Small intestine (tissue), 7 donors: ENCODE data around the gene MAN2A2. TPM values are rescaled to one million over a fixed set of nuclear protein-coding genes. Genes with fewer than 3 reads are reported as not detected.
"Not testable (repeated sequence)": the region's sequence is repeated elsewhere in the genome, so short reads cannot be mapped to it uniquely, and the experiment has no call there.

ENCODE experiments used
- DNase-seq, 2 donors: peaks; one replicate each; pipeline versions ENCODE4 v3.0.0 to v3.0.0-alpha.2; 2013
- FAIRE-seq: peaks from 2 replicates; lab custom pipeline; 2012; peaks lifted over from hg19 to GRCh38; lab: Jason Lieb, UNC
- H3K27ac ChIP-seq, 3 donors: one replicate each; pipeline ENCODE4 v1.5.1; 2013; ENCODE audit warnings: low read length in 2 of 3, mild to moderate bottlenecking in 2 of 3, control low read depth in 1 of 3, inconsistent platforms in 1 of 3, low read depth in 1 of 3, moderate library complexity in 1 of 3
- H3K27me3 ChIP-seq, 3 donors: one replicate each; pipeline ENCODE4 v1.6.1; 2013; ENCODE audit warnings: low read length in 3 of 3, inconsistent platforms in 1 of 3; ENCODE audit not compliant: control insufficient read depth in 3 of 3, insufficient read depth in 3 of 3
- H3K36me3 ChIP-seq, 3 donors: one replicate each; pipeline ENCODE4 v1.6.1; 2013; ENCODE audit warnings: low read length in 3 of 3, inconsistent platforms in 1 of 3, low read depth in 1 of 3, mild to moderate bottlenecking in 1 of 3, moderate library complexity in 1 of 3; ENCODE audit not compliant: control insufficient read depth in 3 of 3, insufficient read depth in 2 of 3
- H3K4me1 ChIP-seq, 3 donors: one replicate each; pipeline ENCODE4 v1.6.1; 2013; ENCODE audit warnings: low read length in 2 of 3, inconsistent platforms in 1 of 3, low read depth in 1 of 3, mild to moderate bottlenecking in 1 of 3, moderate library complexity in 1 of 3; ENCODE audit not compliant: control insufficient read depth in 3 of 3, insufficient read depth in 2 of 3
- H3K4me3 ChIP-seq, 3 donors: one replicate each; pipeline ENCODE4 v1.5.1; 2013; ENCODE audit warnings: low read length in 3 of 3, control low read depth in 1 of 3, inconsistent platforms in 1 of 3, low read depth in 1 of 3, mild to moderate bottlenecking in 1 of 3, moderate library complexity in 1 of 3
- H3K9me3 ChIP-seq, 2 donors: one replicate each; pipeline ENCODE4 v1.6.1; 2013; ENCODE audit warnings: low read depth in 1 of 2, low read length in 1 of 2; ENCODE audit not compliant: control insufficient read depth in 2 of 2, insufficient read depth in 1 of 2
- WGBS, 3 donors: extraction: QIAGEN DNeasy Blood & Tissue Kit; methylation state at CpG; one replicate each; pipeline ENCODE4 v1.1.7; 2013; 5-methylcytosine and 5-hydroxymethylcytosine counted together
- polyA plus RNA-seq, 4 donors: library from polyadenylated mRNA; stranded (reverse) in 3 of 4; unstranded in 1 of 4; fragments of 200-250 nt in 3 of 4; fragments of 120-200 nt in 1 of 4; gene quantifications; one replicate each; pipeline versions ENCODE4 v1.2.1 to v1.2.3, GENCODE V29; 2013
- donor health status: healthy with polysubstance abuse.
- donor health status: control.
- donor health status: control.
- donor health status: Bipolar disorder and iron deficiency.
- donor health status: healthy.

Gene MAN2A2
- polyA plus RNA-seq, 4 donors, result 15.1 to 35.1 (median 22.7) TPM

DNA sequence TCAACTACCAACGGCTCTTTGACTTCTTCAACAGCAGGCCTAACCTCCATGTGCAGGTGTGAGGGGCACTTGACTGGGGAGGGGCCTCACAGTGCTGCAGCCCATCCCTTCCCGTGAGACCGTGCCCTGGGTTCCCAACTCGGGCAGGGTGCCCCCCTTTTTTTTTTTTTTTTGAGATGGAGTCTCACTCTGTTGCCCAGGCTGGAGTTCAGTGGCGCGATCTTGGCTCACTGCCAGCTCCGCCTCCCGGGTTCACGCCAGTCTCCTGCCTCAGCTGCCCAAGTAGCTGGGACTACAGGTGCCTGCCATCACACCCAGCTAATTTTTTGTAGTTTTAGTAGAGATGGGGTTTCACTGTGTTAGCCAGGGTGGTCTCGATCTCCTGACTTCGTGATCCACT, 6.3 kb downstream of the MAN2A2 start:
- H3K27me3 ChIP-seq, FAIRE-seq, H3K27ac ChIP-seq, H3K9me3 ChIP-seq, DNase-seq, H3K4me3 ChIP-seq, H3K4me1 ChIP-seq: not testable (repeated sequence)
- H3K36me3 ChIP-seq, result peaks cover 13 to 89% (median 38%) of the 10 kb centered on the region in 3 donors
- 88 to 91% (median 89%) methylated on average over 11 of the region's 11 CpGs for WGBS, 3 donors

- H3K4me3 ChIP-seq, result no peak overlapping the region
- no peaks in the 10 kb centered on the region for H3K9me3 ChIP-seq
- no peak for FAIRE-seq
- no peak for DNase-seq
- WGBS, 3 donors, result 93 to 96% (median 95%) methylated on average over 8 of the region's 8 CpGs
- H3K4me1 ChIP-seq, result no peaks in the 10 kb centered on the region
- H3K36me3 ChIP-seq, result peaks cover 13 to 90% (median 41%) of the 10 kb centered on the region in 3 donors
- H3K27me3 ChIP-seq, result no peaks in the 10 kb centered on the region
- H3K27ac ChIP-seq, result no peak overlapping the region
Measured at GRCh38 chr15:90909976-90910375, 6.9 kb downstream of the MAN2A2 start.

- no peaks in the 10 kb centered on the region for H3K9me3 ChIP-seq
- DNase-seq, result no peak
- H3K4me3 ChIP-seq, result no peak overlapping the region
- no peaks in the 10 kb centered on the region for H3K4me1 ChIP-seq
- H3K27ac ChIP-seq, result no peak overlapping the region
- peaks cover 13 to 90% (median 39%) of the 10 kb centered on the region in 3 donors for H3K36me3 ChIP-seq
- no peaks in the 10 kb centered on the region for H3K27me3 ChIP-seq
- 95 to 97% (median 97%) methylated on average over 24 of the region's 24 CpGs for WGBS, 3 donors
- no peak for FAIRE-seq
Measured at GRCh38 chr15:90910441-90911301, 7.6 kb downstream of the MAN2A2 start.

GRCh38 chr15:90911302-90911623, 8.2 kb downstream of the MAN2A2 start:
- DNase-seq, result no peak
- peaks cover 9 to 90% (median 33%) of the 10 kb centered on the region in 3 donors for H3K36me3 ChIP-seq

GRCh38 chr15:90911906-90912769, 9.0 kb downstream of the MAN2A2 start:
- Histone ChIP-seq H3K4me1 (no peaks in the 10 kb centered on the region), H3K36me3 (peaks cover 9 to 90% (median 27%) of the 10 kb centered on the region in 3 donors), H3K27me3 (no peaks in the 10 kb centered on the region), H3K27ac (no peak overlapping the region), H3K4me3 (no peak overlapping the region), H3K9me3 (no peaks in the 10 kb centered on the region)
- whole genome bisulfite sequencing, 3 donors, result 94 to 95% (median 95%) methylated on average over 30 of the region's 30 CpGs
- no peak for FAIRE-seq
- no peak for DNase-seq

More at GRCh38 chr15:90911302-90911623, 8.2 kb downstream of the MAN2A2 start:
- Histone ChIP-seq H3K27ac (no peak overlapping the region), H3K4me1 (no peaks in the 10 kb centered on the region), H3K27me3 (no peaks in the 10 kb centered on the region), H3K9me3 (no peaks in the 10 kb centered on the region), H3K4me3 (no peak overlapping the region)
- 90 to 96% (median 91%) methylated on average over 19 of the region's 19 CpGs for WGBS, 3 donors
- FAIRE-seq, result no peak

DNA sequence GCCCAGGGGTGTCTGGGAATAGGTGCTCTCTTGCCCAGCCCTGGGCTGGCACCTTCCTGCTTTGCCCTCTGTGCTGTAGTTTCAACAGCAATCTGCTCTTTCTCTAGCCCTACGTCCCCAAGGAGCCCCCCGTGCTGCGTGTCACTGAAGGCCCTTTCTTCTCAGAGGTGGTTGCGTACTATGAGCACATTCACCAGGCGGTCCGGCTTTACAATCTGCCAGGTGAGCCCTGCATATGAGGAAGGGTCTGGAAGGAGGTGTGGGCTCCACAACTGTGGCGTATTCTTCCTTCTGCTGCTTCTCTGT, 9.6 kb downstream of the MAN2A2 start:
- Histone ChIP-seq H3K9me3 (no peaks in the 10 kb centered on the region), H3K27me3 (no peaks in the 10 kb centered on the region), H3K4me3 (no peak overlapping the region), H3K36me3 (peaks cover 9 to 90% (median 28%) of the 10 kb centered on the region in 3 donors), H3K4me1 (no peaks in the 10 kb centered on the region), H3K27ac (no peak overlapping the region)
- DNase-seq (no peak), FAIRE-seq (no peak)
- WGBS, 3 donors, result 97% methylated on average over 7 of the region's 7 CpGs

DNA sequence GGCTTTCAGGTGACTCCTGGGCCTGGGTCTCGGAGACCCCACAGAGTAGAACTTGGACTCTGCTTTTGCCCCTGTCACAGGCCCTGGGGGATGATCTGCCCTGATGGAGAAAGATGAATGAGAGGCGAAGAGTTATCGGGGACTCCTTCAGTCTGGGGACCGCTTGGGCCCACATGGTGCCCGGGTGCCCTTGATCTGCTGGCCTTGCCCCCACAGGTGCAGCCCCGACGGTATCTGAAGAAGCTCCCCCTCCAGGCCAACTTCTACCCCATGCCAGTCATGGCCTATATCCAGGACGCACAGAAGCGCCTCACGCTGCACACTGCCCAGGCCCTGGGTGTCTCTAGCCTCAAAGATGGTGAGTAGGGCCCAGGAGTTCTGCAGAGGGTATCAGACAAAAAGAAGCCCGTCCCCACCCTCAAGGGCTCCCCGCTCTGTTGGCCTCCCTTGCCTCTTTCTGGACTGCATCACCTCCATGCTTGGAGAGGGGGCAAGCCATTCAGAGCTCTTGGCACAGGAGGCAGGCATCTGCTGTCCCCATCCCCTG, 10.4 kb downstream of the MAN2A2 start:
- FAIRE-seq (no peak), DNase-seq (no peak)
- no peaks in the 10 kb centered on the region for H3K4me1 ChIP-seq
- H3K9me3 ChIP-seq, result no peaks in the 10 kb centered on the region
- peaks cover 9 to 98% (median 34%) of the 10 kb centered on the region in 3 donors for H3K36me3 ChIP-seq
- no peaks in the 10 kb centered on the region for H3K27me3 ChIP-seq
- 91 to 95% (median 93%) methylated on average over 12 of the region's 12 CpGs for WGBS, 3 donors
- no peak overlapping the region for H3K27ac ChIP-seq
- no peak overlapping the region for H3K4me3 ChIP-seq

- FAIRE-seq (no peak), DNase-seq (no peak)
- H3K9me3 ChIP-seq, result no peaks in the 10 kb centered on the region
- no peaks in the 10 kb centered on the region for H3K27me3 ChIP-seq
- H3K27ac ChIP-seq, result peak overlapping the region in 1 of 3 donors; percentile 11
- H3K4me3 ChIP-seq, result no peak overlapping the region
- no peaks in the 10 kb centered on the region for H3K4me1 ChIP-seq
- WGBS, 3 donors, result 92 to 93% (median 92%) methylated on average over 22 of the region's 22 CpGs
- peaks cover 12 to 99% (median 33%) of the 10 kb centered on the region in 3 donors for H3K36me3 ChIP-seq
Measured at GRCh38 chr15:90914305-90915080, 11.4 kb downstream of the MAN2A2 start.
